ENCODE measurements around the gene PTPRN2.

GRCh38 chr7:157825325-157825724, 762.3 kb downstream of the PTPRN2 start:
- no peak for TF ChIP-seq MAX (IDR thresholded peaks at IDR 0.05; ENCODE audit: low read depth, low read length)
- no peak for TF ChIP-seq CTCF (IDR thresholded peaks at IDR 0.05; ENCODE audit: low read depth, low read length)
